Suprapubic skin (tissue), 4 donors: ENCODE data around the gene VASH2.

Experiments used
- CTCF ChIP-seq, 2 donors: fragments of 200-600 bp in 1 of 2; fragments of 450-650 bp in 1 of 2; sonication (generic) in 1 of 2; IDR thresholded peaks; one replicate each; pipeline ENCODE4 v1.5.1; 2016 to 2019; ENCODE audit warnings: antibody characterized with exemption in 2 of 2, mild to moderate bottlenecking in 1 of 2, moderate library complexity in 1 of 2
- POLR2A ChIP-seq, 2 donors: fragments of 450-650 bp; IDR thresholded peaks; one replicate each; pipeline ENCODE4 v1.6.1; 2017; ENCODE audit warnings: antibody characterized with exemption in 2 of 2, mild to moderate bottlenecking in 2 of 2, moderate library complexity in 2 of 2
- POLR2AphosphoS5 ChIP-seq, 3 donors: sonication (generic); formaldehyde crosslinking; IDR thresholded peaks; one replicate each; pipeline ENCODE4 v1.6.1; 2017; ENCODE audit warnings: antibody characterized with exemption in 3 of 3

- TF ChIP-seq CTCF (IDR thresholded peaks at IDR 0.05) (no peak), POLR2A (IDR thresholded peaks at IDR 0.05) (no peak), POLR2AphosphoS5 (IDR thresholded peaks at IDR 0.05) (no peak)
Measured at GRCh38 chr1:212968368-212968863, 18.1 kb downstream of the VASH2 start.
